BE2C (cell line): Measurements from ENCODE around the gene GIGYF2.

Experiments used
- DNase-seq: peaks from one replicate; pipeline ENCODE4 v3.0.0-alpha.2; 2020
- H3K27me3 ChIP-seq: fragments of 250-450 bp; sonication (Bioruptor Pico); 2 replicates; pipeline ENCODE4 v1.5.1; 2020; ENCODE audit warnings: mild to moderate bottlenecking
- H3K36me3 ChIP-seq: fragments of 250-450 bp; sonication (Bioruptor Pico); 2 replicates; pipeline ENCODE4 v1.5.1; 2020; ENCODE audit warnings: mild to moderate bottlenecking
- H3K4me1 ChIP-seq: fragments of 250-450 bp; sonication (Bioruptor Pico); 2 replicates; pipeline ENCODE4 v1.5.1; 2020
- H3K4me3 ChIP-seq: 2 replicates; pipeline ENCODE4 v1.5.1; 2011; ENCODE audit warnings: low read depth, low read length
- H3K9me3 ChIP-seq: fragments of 250-450 bp; sonication (Bioruptor Pico); 2 replicates; pipeline ENCODE4 v1.5.1; 2020
- CTCF ChIP-seq: IDR thresholded peaks from 2 replicates; pipeline ENCODE4 v1.5.1; 2012; ENCODE audit warnings: mild to moderate bottlenecking, low read depth, low read length

The GIGYF2 gene

DNA sequence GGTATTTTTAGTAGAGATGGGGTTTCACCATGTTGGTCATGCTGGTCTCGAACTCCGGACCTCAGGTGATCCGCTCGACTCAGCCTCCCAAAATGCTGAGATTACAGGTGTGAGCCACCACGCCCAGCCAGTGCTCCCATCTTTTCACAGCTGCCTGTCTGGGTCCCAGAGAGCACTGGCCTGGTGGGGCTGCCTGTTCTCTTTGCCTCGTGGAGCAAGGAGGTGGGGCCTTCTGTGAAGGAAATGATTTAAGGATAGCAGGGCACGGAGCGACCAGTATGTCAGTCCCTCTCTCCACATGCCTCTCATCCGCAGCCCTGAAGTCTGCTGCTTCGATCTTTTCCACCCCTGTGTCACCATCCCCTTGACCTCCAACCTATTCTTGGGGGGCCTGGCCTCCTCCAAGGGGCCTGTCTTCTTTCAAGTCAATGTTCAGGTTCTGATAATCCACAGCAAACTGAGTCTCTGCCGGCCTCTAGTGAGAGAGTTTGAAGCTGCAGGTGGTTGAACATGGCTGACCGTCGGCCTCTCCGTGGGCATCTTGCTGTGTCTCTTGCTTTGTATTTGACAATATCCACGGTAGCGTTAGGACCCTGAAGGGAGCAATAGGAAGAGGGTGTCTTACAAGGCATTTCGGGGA lies 28.2 kb upstream of the GIGYF2 start:
- H3K9me3 ChIP-seq = no peaks in the 10 kb centered on the region
- no peak for DNase-seq
- no peak overlapping the region for H3K4me3 ChIP-seq
- peak; percentile 37; the same call in 1 of the 2 replicates for TF ChIP-seq CTCF
- no peaks in the 10 kb centered on the region for H3K4me1 ChIP-seq
- H3K36me3 ChIP-seq = no peaks in the 10 kb centered on the region
- H3K27me3 ChIP-seq = no peaks in the 10 kb centered on the region

- TF ChIP-seq CTCF = no peak
- Histone ChIP-seq H3K36me3 (no peaks in the 10 kb centered on the region), H3K4me1 (no peaks in the 10 kb centered on the region), H3K27me3 (no peaks in the 10 kb centered on the region), H3K4me3 (no peak overlapping the region), H3K9me3 (no peaks in the 10 kb centered on the region)
- DNase-seq = no peak
Observed at GRCh38 chr2:232672588-232672987, 24.5 kb upstream of the GIGYF2 start.

DNA sequence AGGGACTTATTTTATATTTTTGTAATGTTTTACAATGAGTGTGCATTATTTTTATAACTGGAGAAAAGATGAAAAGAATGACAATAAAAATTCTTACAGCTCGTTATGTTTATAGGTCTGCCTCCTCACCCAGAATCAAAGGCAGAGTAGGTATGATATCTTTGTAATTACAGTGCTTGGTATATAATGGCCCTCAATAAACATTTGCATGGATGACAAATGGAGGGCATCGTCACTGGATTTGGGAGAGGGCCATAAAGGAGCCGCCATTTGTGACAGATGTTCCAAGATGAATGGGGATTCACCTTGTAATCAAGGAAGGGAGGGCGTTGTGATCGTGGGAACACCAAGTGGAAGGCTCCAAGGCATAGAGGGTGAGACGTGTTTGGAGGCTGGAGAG lies 22.6 kb upstream of the GIGYF2 start:
- DNase-seq = no peak
- H3K36me3 ChIP-seq = no peaks in the 10 kb centered on the region

DNA sequence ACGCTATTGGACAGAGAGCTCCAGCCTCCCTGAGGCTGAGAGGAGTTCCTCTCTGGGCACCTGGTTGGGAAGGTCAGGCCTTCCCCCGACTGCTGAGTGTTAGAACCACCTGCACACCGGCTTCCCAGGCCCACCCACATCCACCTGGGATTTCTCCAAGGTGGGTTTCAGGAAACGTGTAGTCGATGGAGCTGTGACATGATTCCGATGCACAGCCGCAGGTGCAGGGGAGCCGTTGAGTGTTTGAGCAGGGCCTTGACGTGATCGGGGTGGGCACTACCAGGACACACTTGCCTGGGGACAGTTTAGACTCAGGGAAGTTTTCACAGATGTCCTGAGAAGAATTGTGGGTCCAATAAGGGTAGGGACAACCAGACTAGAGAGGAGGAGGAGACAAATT lies 21.8 kb upstream of the GIGYF2 start:
- no peaks in the 10 kb centered on the region for H3K27me3 ChIP-seq
- no peak overlapping the region for H3K4me3 ChIP-seq
- no peak for TF ChIP-seq CTCF
- H3K4me1 ChIP-seq = no peaks in the 10 kb centered on the region
- no peak for DNase-seq
- H3K9me3 ChIP-seq = no peaks in the 10 kb centered on the region
- no peaks in the 10 kb centered on the region for H3K36me3 ChIP-seq

More for the DNA sequence above, 22.6 kb upstream of the GIGYF2 start:
- no peak for TF ChIP-seq CTCF
- no peaks in the 10 kb centered on the region for H3K9me3 ChIP-seq
- no peak overlapping the region for H3K4me3 ChIP-seq
- H3K27me3 ChIP-seq = no peaks in the 10 kb centered on the region
- H3K4me1 ChIP-seq = no peaks in the 10 kb centered on the region

- Histone ChIP-seq H3K36me3 (no peaks in the 10 kb centered on the region), H3K9me3 (no peaks in the 10 kb centered on the region), H3K4me3 (no peak overlapping the region), H3K4me1 (no peaks in the 10 kb centered on the region), H3K27me3 (no peaks in the 10 kb centered on the region)
- TF ChIP-seq CTCF = no peak
- DNase-seq = no peak
Observed at GRCh38 chr2:232680006-232680405, 17.1 kb upstream of the GIGYF2 start.

DNA sequence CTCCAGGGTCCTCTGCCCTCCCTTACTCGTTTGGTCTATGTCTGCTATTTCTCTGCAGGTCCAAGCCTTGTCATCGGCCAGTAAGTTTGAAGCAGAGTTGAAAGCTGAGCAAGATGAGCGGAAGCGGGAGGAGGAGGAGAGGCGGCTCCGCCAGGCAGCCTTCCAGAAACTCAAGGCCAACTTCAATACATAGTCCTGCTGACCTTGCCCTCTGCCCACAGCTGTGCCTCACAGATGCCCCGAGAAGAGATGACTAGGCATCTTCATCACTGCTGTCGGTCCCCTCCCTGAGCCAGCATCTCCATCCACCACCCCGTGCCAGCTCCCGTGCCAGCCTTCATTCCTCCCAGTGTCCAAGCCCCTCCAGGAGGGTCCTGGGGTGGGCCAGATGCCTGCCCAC lies 15.6 kb upstream of the GIGYF2 start:
- H3K27me3 ChIP-seq = no peaks in the 10 kb centered on the region
- no peaks in the 10 kb centered on the region for H3K36me3 ChIP-seq
- no peaks in the 10 kb centered on the region for H3K4me1 ChIP-seq
- no peak overlapping the region for H3K4me3 ChIP-seq
- no peak for TF ChIP-seq CTCF
- no peaks in the 10 kb centered on the region for H3K9me3 ChIP-seq
- DNase-seq = no peak
